Vagina (tissue), 2 donors: ENCODE measurements around the gene ARHGAP8.

Experiments used
- POLR2A ChIP-seq, 2 donors: fragments of 450-650 bp; IDR thresholded peaks; one replicate each; pipeline ENCODE4 v1.6.1; 2017; ENCODE audit warnings: antibody characterized with exemption in 2 of 2, mild to moderate bottlenecking in 2 of 2, moderate library complexity in 2 of 2
- POLR2AphosphoS5 ChIP-seq, 2 donors: sonication (generic); formaldehyde crosslinking; IDR thresholded peaks; one replicate each; pipeline ENCODE4 v1.9.0; 2017; ENCODE audit warnings: antibody characterized with exemption in 2 of 2, mild to moderate bottlenecking in 2 of 2, low read depth in 1 of 2; ENCODE audit not compliant: insufficient read depth in 1 of 2
- TF ChIP-seq, protein P1 (sequence below), 3 experiments: fragments of 450-650 bp in 2 of 3; fragments of 200-600 bp in 1 of 3; sonication (generic) in 1 of 3; IDR thresholded peaks; one replicate each; pipeline ENCODE4 v1.5.1; 2017 to 2019; ENCODE audit warnings: antibody characterized with exemption in 3 of 3, mild to moderate bottlenecking in 2 of 3, moderate library complexity in 2 of 3

DNA sequence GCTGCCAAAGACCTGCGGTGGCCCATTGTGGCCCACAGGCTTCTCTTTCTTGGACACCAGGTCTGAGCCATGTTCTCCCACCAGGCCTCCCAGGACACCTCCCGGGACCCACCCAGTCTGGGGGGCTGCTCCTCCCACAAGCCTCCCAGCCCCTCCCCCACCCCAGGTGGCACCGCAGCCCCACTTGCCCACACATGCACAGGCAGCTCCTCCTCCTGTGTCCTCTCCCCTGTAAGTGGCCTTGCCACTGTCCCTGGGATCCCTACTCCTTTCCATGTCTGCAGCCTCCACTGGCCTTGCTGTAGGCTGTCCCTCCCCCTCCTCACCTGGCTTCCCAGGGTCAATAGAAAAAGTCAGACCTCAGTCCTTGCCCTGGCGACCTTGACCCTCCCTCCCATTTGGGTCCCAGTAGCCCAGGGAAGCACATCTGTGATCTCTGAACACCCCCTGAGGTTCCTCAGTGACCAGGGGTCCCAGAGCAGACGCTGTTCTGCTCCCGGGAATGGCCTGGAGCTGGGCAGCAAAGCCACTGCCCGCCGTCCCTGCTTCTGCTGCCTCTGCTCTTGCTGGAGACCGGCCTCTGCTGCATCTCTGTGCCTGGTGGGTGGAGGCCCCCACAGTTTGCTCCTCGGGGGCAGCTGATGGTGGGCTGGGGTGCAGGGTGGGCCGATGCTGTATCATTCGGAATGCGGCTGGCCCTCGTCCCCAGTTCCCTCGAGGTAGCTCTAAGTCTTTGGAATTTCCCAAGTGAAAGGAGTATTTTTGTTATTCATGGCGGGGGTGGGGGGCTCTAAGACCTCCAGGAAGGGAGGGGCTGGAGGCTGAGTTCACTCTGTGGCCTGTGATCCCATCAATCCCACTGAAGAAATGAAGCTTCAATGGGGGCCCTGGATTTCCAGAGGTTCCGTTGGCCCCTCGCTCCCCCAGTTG is 43.6 kb downstream of the ARHGAP8 start:
- no peak for TF ChIP-seq POLR2AphosphoS5 (IDR thresholded peaks at IDR 0.05; ENCODE audit: insufficient read depth in 1 of 2, low read depth in 1 of 2)
- TF ChIP-seq, protein P1, sequence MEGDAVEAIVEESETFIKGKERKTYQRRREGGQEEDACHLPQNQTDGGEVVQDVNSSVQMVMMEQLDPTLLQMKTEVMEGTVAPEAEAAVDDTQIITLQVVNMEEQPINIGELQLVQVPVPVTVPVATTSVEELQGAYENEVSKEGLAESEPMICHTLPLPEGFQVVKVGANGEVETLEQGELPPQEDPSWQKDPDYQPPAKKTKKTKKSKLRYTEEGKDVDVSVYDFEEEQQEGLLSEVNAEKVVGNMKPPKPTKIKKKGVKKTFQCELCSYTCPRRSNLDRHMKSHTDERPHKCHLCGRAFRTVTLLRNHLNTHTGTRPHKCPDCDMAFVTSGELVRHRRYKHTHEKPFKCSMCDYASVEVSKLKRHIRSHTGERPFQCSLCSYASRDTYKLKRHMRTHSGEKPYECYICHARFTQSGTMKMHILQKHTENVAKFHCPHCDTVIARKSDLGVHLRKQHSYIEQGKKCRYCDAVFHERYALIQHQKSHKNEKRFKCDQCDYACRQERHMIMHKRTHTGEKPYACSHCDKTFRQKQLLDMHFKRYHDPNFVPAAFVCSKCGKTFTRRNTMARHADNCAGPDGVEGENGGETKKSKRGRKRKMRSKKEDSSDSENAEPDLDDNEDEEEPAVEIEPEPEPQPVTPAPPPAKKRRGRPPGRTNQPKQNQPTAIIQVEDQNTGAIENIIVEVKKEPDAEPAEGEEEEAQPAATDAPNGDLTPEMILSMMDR (IDR thresholded peaks at IDR 0.05): no peak
- no peak for TF ChIP-seq POLR2A (IDR thresholded peaks at IDR 0.05)
